ENCODE results near the gene RABGAP1L.
"Not testable (repeated sequence)": the region's sequence is repeated elsewhere in the genome, so short reads cannot be mapped to it uniquely, and the experiment has no call there.

Gene RABGAP1L

GRCh38 chr1:174367892-174368291 is 208.6 kb downstream of the RABGAP1L start:
- DNase-seq (ENCODE audit: low read depth) = no peak

GRCh38 chr1:174376030-174376429 is 216.7 kb downstream of the RABGAP1L start:
- DNase-seq (ENCODE audit: low read depth) = no peak

- no peak for DNase-seq (ENCODE audit: low read depth)
Measured at GRCh38 chr1:174391716-174392115, 232.4 kb downstream of the RABGAP1L start.

GRCh38 chr1:174393885-174394284 is 234.6 kb downstream of the RABGAP1L start:
- DNase-seq (ENCODE audit: low read depth) = no peak

- no peak for DNase-seq (ENCODE audit: low read depth)
Measured at GRCh38 chr1:174397261-174397660, 237.9 kb downstream of the RABGAP1L start.

- DNase-seq (ENCODE audit: low read depth) = no peak
Measured at GRCh38 chr1:174398246-174398645, 238.9 kb downstream of the RABGAP1L start.

GRCh38 chr1:174399211-174399610 is 239.9 kb downstream of the RABGAP1L start:
- no peak for DNase-seq (ENCODE audit: low read depth)

- no peak for DNase-seq (ENCODE audit: low read depth)
Measured at GRCh38 chr1:174401075-174401474, 241.8 kb downstream of the RABGAP1L start.

GRCh38 chr1:174405219-174405618 is 245.9 kb downstream of the RABGAP1L start:
- no peak for DNase-seq (ENCODE audit: low read depth)

- DNase-seq (ENCODE audit: low read depth) = no peak
Measured at GRCh38 chr1:174406421-174406820, 247.1 kb downstream of the RABGAP1L start.

GRCh38 chr1:174407665-174408064 is 248.3 kb downstream of the RABGAP1L start:
- DNase-seq (ENCODE audit: low read depth) = no peak

- no peak for DNase-seq (ENCODE audit: low read depth)
Measured at GRCh38 chr1:174408146-174408545, 248.8 kb downstream of the RABGAP1L start.

GRCh38 chr1:174409801-174410200 is 250.5 kb downstream of the RABGAP1L start:
- DNase-seq (ENCODE audit: low read depth) = not testable (repeated sequence)

- no peak for DNase-seq (ENCODE audit: low read depth)
Measured at GRCh38 chr1:174413632-174414031, 254.3 kb downstream of the RABGAP1L start.

GRCh38 chr1:174414203-174414602 is 254.9 kb downstream of the RABGAP1L start:
- no peak for DNase-seq (ENCODE audit: low read depth)

GRCh38 chr1:174415506-174415905 is 256.2 kb downstream of the RABGAP1L start:
- DNase-seq (ENCODE audit: low read depth) = no peak

GRCh38 chr1:174417921-174418320 is 258.6 kb downstream of the RABGAP1L start:
- no peak for DNase-seq (ENCODE audit: low read depth)

GRCh38 chr1:174425121-174425520 is 265.8 kb downstream of the RABGAP1L start:
- DNase-seq (ENCODE audit: low read depth) = no peak

- no peak for DNase-seq (ENCODE audit: low read depth)
Measured at GRCh38 chr1:174426153-174426552, 266.8 kb downstream of the RABGAP1L start.

- DNase-seq (ENCODE audit: low read depth) = no peak
Measured at GRCh38 chr1:174428033-174428432, 268.7 kb downstream of the RABGAP1L start.

GRCh38 chr1:174428739-174429138 is 269.4 kb downstream of the RABGAP1L start:
- DNase-seq (ENCODE audit: low read depth) = no peak

- no peak for DNase-seq (ENCODE audit: low read depth)
Measured at GRCh38 chr1:174433451-174433850, 274.1 kb downstream of the RABGAP1L start.

- DNase-seq (ENCODE audit: low read depth) = no peak
Measured at GRCh38 chr1:174445351-174445750, 286.0 kb downstream of the RABGAP1L start.

- DNase-seq (ENCODE audit: low read depth) = no peak
Measured at GRCh38 chr1:174445817-174446216, 286.5 kb downstream of the RABGAP1L start.

Measured in activated T-helper 9 cell treated with anti-CD3 and anti-CD28 coated beads, Interleukin-2, amount 50 U/mL, for 16 hours (primary cell).